G401 (cell line): ENCODE data around the gene CEP43. TPM values are rescaled to one million over a fixed set of nuclear protein-coding genes. Genes with fewer than 3 reads are reported as not detected.

Experiments used
- DNase-seq: peaks from one replicate; pipeline ENCODE4 v3.0.0-alpha.2; 2015; ENCODE audit warnings: low spot score
- in situ Hi-C: cut with HindIII; loops from 2 replicates; pipeline ENCODE4 v1.10.0; 2016; ENCODE audit warnings: low sequenced_read_pairs, mixed read lengths
- total RNA-seq: library from RNA; depleted of rRNA; stranded (reverse); fragments of >200 nt; shearing (Covaris generic); gene quantifications from 2 replicates; pipeline ENCODE4 v1.2.3, GENCODE V29; 2014; rRNA removed

Gene CEP43
- total RNA-seq, 1 experiment from 2014 or later, result 48.8 TPM

DNA sequence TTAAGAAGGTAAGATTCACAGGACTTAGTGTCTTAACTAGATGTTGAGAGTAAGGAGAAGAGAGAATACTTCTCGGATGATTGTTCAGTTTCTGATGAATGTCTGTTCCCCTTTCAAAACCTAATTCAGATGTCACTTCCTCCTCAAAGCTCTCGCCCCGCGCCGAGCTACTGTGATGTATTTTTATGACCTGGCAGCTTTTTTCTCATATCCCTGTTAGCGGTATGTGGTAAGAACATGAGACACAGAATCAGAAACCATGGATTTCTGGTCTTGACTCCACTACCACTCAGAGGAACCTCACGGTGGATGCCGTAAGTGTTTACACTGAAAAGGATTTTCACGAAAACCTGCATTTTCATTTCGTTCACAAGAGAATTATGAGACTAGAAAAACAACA is 48.4 kb downstream of the CEP43 start:
- in situ Hi-C loops, result no loop called here
- no peak for DNase-seq

Other genes starting within 250 kb of the CEP43 start
- gene RNASET2, start 42.8 kb upstream of the CEP43 start, total RNA-seq, result 61.5 and 69.4 TPM in 2 replicates
- gene CCR6, start 123.7 kb downstream of the CEP43 start, total RNA-seq, result not detected in 2 replicates
- gene GPR31, start 158.6 kb downstream of the CEP43 start, total RNA-seq, result not detected in 2 replicates